GM12878 (cell line): Measurements from ENCODE around the gene UMPS. TPM values are rescaled to one million over a fixed set of nuclear protein-coding genes. Genes with fewer than 3 reads are reported as not detected.

Source experiments
- ATAC-seq: fragments of 200-7000 bp; cut with Tn5 transposase; 3 replicates; pipeline ENCODE4 v1.9.1; 2020; ENCODE audit warnings: mild to moderate bottlenecking, moderate library complexity
- BruUV-seq: library from RNA; stranded (reverse); fragments of 400-500 nt; replicated peaks from 2 replicates; lab custom pipeline; 2021; lab: Mats Ljungman, UMichigan
- CTCF ChIA-PET: fragments of 300-600 bp; sonication (Branson Sonifier 250); formaldehyde crosslinking; extraction: SDS; loops from one replicate; lab custom pipeline; 2021; ENCODE audit warnings: inconsistent platforms; lab: Yijun Ruan, JAX
- POLR2A ChIA-PET: fragments of 350-600 bp; formaldehyde crosslinking; extraction: SDS; loops from one replicate; lab custom pipeline; 2021; ENCODE audit warnings: inconsistent platforms; lab: Charles Lee
- RAD21 ChIA-PET: fragments of 300-600 bp; sonication (Branson Sonifier 250); formaldehyde crosslinking; loops from one replicate; lab custom pipeline; 2023; ENCODE audit warnings: antibody characterized with exemption; ENCODE audit not compliant: unreplicated experiment; lab: Charles Lee
- SMC1A ChIA-PET: fragments of 300-600 bp; sonication (Branson Sonifier 250); formaldehyde crosslinking; loops from one replicate; lab custom pipeline; 2023; ENCODE audit not compliant: unreplicated experiment, uncharacterized antibody; lab: Charles Lee
- DNase-seq: peaks from one replicate; pipeline ENCODE4 v3.0.0-alpha.2; 2011; ENCODE audit warnings: low read depth, low spot score
- FAIRE-seq: peaks from 3 replicates; lab custom pipeline; 2011; peaks lifted over from hg19 to GRCh38; lab: Jason Lieb, UNC
- H2AFZ ChIP-seq: 2 replicates; pipeline ENCODE4 v1.6.0; 2011; ENCODE audit warnings: low read depth, low read length, control low read depth; ENCODE audit not compliant: control insufficient read depth
- H3K27ac ChIP-seq: 2 replicates; pipeline ENCODE4 v1.5.1; 2011; ENCODE audit warnings: control low read depth; ENCODE audit not compliant: control insufficient read depth, insufficient read depth
- H3K27me3 ChIP-seq, 2 experiments: replicated peaks in 1 of 2; 2 replicates each; pipeline versions ENCODE4 v1.6.0 to v1.6.1; 2011; ENCODE audit warnings: low read length in 1 of 2; ENCODE audit not compliant: control insufficient read depth in 2 of 2, insufficient read depth in 2 of 2
- H3K36me3 ChIP-seq, 2 experiments: 2 replicates each; pipeline ENCODE4 v1.5.1; 2011; ENCODE audit warnings: low read length in 1 of 2; ENCODE audit not compliant: control insufficient read depth in 2 of 2, insufficient read depth in 2 of 2
- H3K4me1 ChIP-seq: 2 replicates; pipeline ENCODE4 v1.6.1; 2011; ENCODE audit warnings: mild to moderate bottlenecking, low read length, moderate library complexity, mixed read lengths; ENCODE audit not compliant: control insufficient read depth, insufficient read depth
- H3K4me2 ChIP-seq: 2 replicates; pipeline ENCODE4 v1.6.0; 2011; ENCODE audit warnings: control low read depth; ENCODE audit not compliant: control insufficient read depth, insufficient read depth
- H3K4me3 ChIP-seq: fragments of 200-600 bp; sonication (generic); 2 replicates; pipeline ENCODE4 v1.5.1; 2016
- H3K79me2 ChIP-seq: 2 replicates; pipeline ENCODE4 v1.6.0; 2011; ENCODE audit warnings: low read length; ENCODE audit not compliant: control insufficient read depth, insufficient read depth
- H3K9ac ChIP-seq: 2 replicates; pipeline ENCODE4 v1.8.0; 2011; ENCODE audit warnings: low read length, control low read depth, mixed read lengths; ENCODE audit not compliant: control insufficient read depth, insufficient read depth
- H3K9me3 ChIP-seq: replicated peaks from 3 replicates; pipeline ENCODE4 v1.5.1; 2011; ENCODE audit warnings: mild to moderate bottlenecking, low read length; ENCODE audit not compliant: control insufficient read depth, insufficient read depth
- H4K20me1 ChIP-seq: 2 replicates; pipeline ENCODE4 v1.6.0; 2011; ENCODE audit not compliant: control insufficient read depth, insufficient read depth
- ATF7 ChIP-seq: fragments of 450-650 bp; IDR thresholded peaks from 2 replicates; pipeline ENCODE4 v1.6.1; 2016; ENCODE audit warnings: low read depth, mild to moderate bottlenecking
- IKZF2 ChIP-seq, 2 experiments: fragments of 450-650 bp; IDR thresholded peaks; 2 replicates each; pipeline ENCODE4 v1.6.1; 2017; ENCODE audit warnings: mild to moderate bottlenecking in 2 of 2, moderate library complexity in 2 of 2
- JUNB ChIP-seq: IDR thresholded peaks from 2 replicates; pipeline ENCODE4 v1.6.1; 2016; ENCODE audit warnings: antibody characterized with exemption, mild to moderate bottlenecking
- MTA3 ChIP-seq: IDR thresholded peaks from 2 replicates; pipeline ENCODE4 v1.6.1; 2012; ENCODE audit warnings: low read length, inconsistent platforms, borderline replicate concordance
- NRF1 ChIP-seq: conservative IDR thresholded peaks from 2 replicates; pipeline ENCODE4 v1.6.1; 2011; ENCODE audit warnings: mild to moderate bottlenecking, low read depth, low read length, improper control_type of control experiment
- RUNX3 ChIP-seq: IDR thresholded peaks from 2 replicates; pipeline ENCODE4 v1.6.1; 2012; ENCODE audit warnings: low read length, inconsistent platforms
- SMAD1 ChIP-seq: fragments of 450-650 bp; IDR thresholded peaks from 2 replicates; pipeline ENCODE4 v1.6.1; 2018; ENCODE audit warnings: mild to moderate bottlenecking, low read depth; ENCODE audit not compliant: partially characterized antibody
- STAT1 ChIP-seq: fragments of 450-650 bp; conservative IDR thresholded peaks from 2 replicates; pipeline ENCODE4 v1.6.1; 2014; ENCODE audit warnings: antibody characterized with exemption, mild to moderate bottlenecking
- SUZ12 ChIP-seq: fragments of 200-600 bp; sonication (generic); IDR thresholded peaks from one replicate; pipeline ENCODE4 v1.6.1; 2018; ENCODE audit warnings: antibody characterized with exemption, mild to moderate bottlenecking; ENCODE audit not compliant: unreplicated experiment
- TCF12 ChIP-seq: IDR thresholded peaks from 2 replicates; pipeline ENCODE4 v1.6.1; 2011; ENCODE audit warnings: low read depth, mild to moderate bottlenecking, low read length
- ZNF217 ChIP-seq: fragments of 450-650 bp; IDR thresholded peaks from 2 replicates; pipeline ENCODE4 v1.6.1; 2017; ENCODE audit warnings: antibody characterized with exemption, mild to moderate bottlenecking
- WGBS: methylation state at CpG from one replicate; pipeline ENCODE4 v1.1.6; 2016; ENCODE audit warnings: low lambda C conversion rate; ENCODE audit not compliant: insufficient replicate concordance, insufficient coverage; ENCODE audit errors: missing lambda C conversion rate; 5-methylcytosine and 5-hydroxymethylcytosine counted together
- in situ Hi-C: fragments of 300-500 bp; cut with MboI; formaldehyde crosslinking; loops from 9 replicates; pipeline ENCODE4 v1.14.3; 2018; ENCODE audit warnings: mixed read lengths
- intact Hi-C: fragments of 100-400 bp; cut with micrococcal nuclease; formaldehyde crosslinking; loops from one replicate; pipeline ENCODE4 v1.14.2; 2022; ENCODE audit not compliant: unreplicated experiment
- polyA plus RNA-seq, 11 experiments: library from polyadenylated mRNA; depleted of rRNA in 4 of 11; unstranded in 6 of 11; stranded (reverse) in 5 of 11; fragments of >200 nt; fragmentation: Nextera tagmentation in 4 of 11; fragmentation: Illumina TruSeq in 1 of 11; extraction: Ambion mirVana in 4 of 11; extraction: Trizol in 1 of 11; gene quantifications; 1 replicate in 1 of 11; 2 replicates in 10 of 11; pipeline versions ENCODE4 v1.2.1 to v1.2.3, GENCODE V29; 2011 to 2016; ENCODE audit warnings: inconsistent platforms in 2 of 11, missing spikeins in 2 of 11, low read depth in 1 of 11
- total RNA-seq, 4 experiments: library from RNA; depleted of rRNA in 3 of 4; stranded (reverse); fragments of >200 nt in 3 of 4; fragmentation: Illumina TruSeq in 1 of 4; extraction: Trizol in 1 of 4; gene quantifications; 2 replicates each; pipeline versions ENCODE4 v1.2.1 to v1.2.3, GENCODE V29; 2013 to 2021
- TF ChIP-seq, protein P1 (sequence below): IDR thresholded peaks from 2 replicates; pipeline ENCODE4 v1.6.1; 2011; ENCODE audit warnings: low read depth, mild to moderate bottlenecking, low read length, moderate library complexity, borderline replicate concordance; ENCODE audit errors: extremely low read depth
- TF ChIP-seq, protein P2 (sequence below): fragments of 450-650 bp; formaldehyde crosslinking; IDR thresholded peaks from 2 replicates; pipeline ENCODE4 v1.4.0; 2020; ENCODE audit warnings: mild to moderate bottlenecking, moderate library complexity
- TF ChIP-seq, protein P3 (sequence below): fragments of 450-650 bp; IDR thresholded peaks from 2 replicates; pipeline ENCODE4 v1.6.1; 2016; ENCODE audit warnings: mild to moderate bottlenecking
- TF ChIP-seq, protein P4 (sequence below): fragments of 450-650 bp; IDR thresholded peaks from 2 replicates; pipeline ENCODE4 v1.6.1; 2017; ENCODE audit warnings: borderline replicate concordance

The UMPS gene
- total and polyA plus RNA-seq, 10 of the 15 experiments (the other 5 are each of a cell fraction or from before 2014, with no cell fraction given) = 30.6 to 82.8 (median 49.5) TPM

DNA sequence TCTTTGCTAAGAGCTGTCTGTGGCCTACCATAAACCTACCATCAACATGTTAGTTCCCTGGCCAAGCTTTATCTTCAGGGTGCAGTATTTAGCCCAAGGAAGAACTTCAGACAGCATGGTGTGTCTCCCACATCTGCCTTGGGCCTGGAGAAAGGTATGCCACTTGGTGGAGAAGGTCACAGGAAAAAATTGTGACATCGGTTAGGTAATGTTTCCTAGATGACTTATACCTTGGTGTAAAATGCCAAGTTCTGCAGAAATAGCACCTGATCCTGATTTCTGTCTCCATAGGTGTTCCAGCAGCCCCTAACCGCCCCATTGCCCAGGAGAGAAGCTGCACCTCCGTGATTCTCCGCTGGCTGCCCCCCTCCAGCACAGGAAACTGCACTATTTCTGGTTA lies 33.0 kb upstream of the UMPS start:
- no peak for FAIRE-seq
- H3K27ac ChIP-seq = no peak overlapping the region
- ChIA-PET CTCF (interaction anchor here (2.4 kb wide), 1 partner anchor 138 kb away, joined by 13 read pairs; no protein-coding TSS in a partner anchor), POLR2A (no interaction called here), SMC1A (interaction anchor here (0.8 to 0.9 kb wide), 3 partner anchors 42 to 156 kb away, joined by 3 to 4 read pairs (median 4); no protein-coding TSS in a partner anchor), RAD21 (interaction anchor here (0.8 kb wide), 1 partner anchor 134 kb away, joined by 5 read pairs; no protein-coding TSS in a partner anchor)
- no peaks in the 10 kb centered on the region for H3K36me3 ChIP-seq
- H3K4me2 ChIP-seq = no peak overlapping the region
- no peaks in the 10 kb centered on the region for H3K79me2 ChIP-seq
- no peak for DNase-seq
- no peak for ATAC-seq
- 28% methylated on average over 4 of the region's 4 CpGs for WGBS
- no peak overlapping the region for H3K4me3 ChIP-seq
- H3K9ac ChIP-seq = no peak overlapping the region
- intact Hi-C loops (no loop called here), in situ Hi-C loops (no loop called here)
- H3K27me3 ChIP-seq = peaks cover 0 to 2% of the 10 kb centered on the region in 2 experiments; a peak in 1 of 4 replicates
- no peaks in the 10 kb centered on the region for H3K9me3 ChIP-seq
- TF ChIP-seq, protein P1, sequence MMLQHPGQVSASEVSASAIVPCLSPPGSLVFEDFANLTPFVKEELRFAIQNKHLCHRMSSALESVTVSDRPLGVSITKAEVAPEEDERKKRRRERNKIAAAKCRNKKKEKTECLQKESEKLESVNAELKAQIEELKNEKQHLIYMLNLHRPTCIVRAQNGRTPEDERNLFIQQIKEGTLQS = no peak
- TF ChIP-seq, protein P2, sequence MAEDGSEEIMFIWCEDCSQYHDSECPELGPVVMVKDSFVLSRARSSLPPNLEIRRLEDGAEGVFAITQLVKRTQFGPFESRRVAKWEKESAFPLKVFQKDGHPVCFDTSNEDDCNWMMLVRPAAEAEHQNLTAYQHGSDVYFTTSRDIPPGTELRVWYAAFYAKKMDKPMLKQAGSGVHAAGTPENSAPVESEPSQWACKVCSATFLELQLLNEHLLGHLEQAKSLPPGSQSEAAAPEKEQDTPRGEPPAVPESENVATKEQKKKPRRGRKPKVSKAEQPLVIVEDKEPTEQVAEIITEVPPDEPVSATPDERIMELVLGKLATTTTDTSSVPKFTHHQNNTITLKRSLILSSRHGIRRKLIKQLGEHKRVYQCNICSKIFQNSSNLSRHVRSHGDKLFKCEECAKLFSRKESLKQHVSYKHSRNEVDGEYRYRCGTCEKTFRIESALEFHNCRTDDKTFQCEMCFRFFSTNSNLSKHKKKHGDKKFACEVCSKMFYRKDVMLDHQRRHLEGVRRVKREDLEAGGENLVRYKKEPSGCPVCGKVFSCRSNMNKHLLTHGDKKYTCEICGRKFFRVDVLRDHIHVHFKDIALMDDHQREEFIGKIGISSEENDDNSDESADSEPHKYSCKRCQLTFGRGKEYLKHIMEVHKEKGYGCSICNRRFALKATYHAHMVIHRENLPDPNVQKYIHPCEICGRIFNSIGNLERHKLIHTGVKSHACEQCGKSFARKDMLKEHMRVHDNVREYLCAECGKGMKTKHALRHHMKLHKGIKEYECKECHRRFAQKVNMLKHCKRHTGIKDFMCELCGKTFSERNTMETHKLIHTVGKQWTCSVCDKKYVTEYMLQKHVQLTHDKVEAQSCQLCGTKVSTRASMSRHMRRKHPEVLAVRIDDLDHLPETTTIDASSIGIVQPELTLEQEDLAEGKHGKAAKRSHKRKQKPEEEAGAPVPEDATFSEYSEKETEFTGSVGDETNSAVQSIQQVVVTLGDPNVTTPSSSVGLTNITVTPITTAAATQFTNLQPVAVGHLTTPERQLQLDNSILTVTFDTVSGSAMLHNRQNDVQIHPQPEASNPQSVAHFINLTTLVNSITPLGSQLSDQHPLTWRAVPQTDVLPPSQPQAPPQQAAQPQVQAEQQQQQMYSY (CRISPR knock-in tag) = no peak
- TF ChIP-seq NRF1 (no peak), TCF12 (no peak), JUNB (no peak), RUNX3 (no peak), SMAD1 (no peak), MTA3 (no peak), IKZF2 (IDR thresholded peaks at IDR 0.05) (no peak), ATF7 (no peak), SUZ12 (no peak), ZNF217 (no peak), STAT1 (no peak)
- TF ChIP-seq, protein P3, sequence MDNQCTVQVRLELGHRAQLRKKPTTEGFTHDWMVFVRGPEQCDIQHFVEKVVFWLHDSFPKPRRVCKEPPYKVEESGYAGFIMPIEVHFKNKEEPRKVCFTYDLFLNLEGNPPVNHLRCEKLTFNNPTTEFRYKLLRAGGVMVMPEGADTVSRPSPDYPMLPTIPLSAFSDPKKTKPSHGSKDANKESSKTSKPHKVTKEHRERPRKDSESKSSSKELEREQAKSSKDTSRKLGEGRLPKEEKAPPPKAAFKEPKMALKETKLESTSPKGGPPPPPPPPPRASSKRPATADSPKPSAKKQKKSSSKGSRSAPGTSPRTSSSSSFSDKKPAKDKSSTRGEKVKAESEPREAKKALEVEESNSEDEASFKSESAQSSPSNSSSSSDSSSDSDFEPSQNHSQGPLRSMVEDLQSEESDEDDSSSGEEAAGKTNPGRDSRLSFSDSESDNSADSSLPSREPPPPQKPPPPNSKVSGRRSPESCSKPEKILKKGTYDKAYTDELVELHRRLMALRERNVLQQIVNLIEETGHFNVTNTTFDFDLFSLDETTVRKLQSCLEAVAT = no peak
- TF ChIP-seq, protein P4, sequence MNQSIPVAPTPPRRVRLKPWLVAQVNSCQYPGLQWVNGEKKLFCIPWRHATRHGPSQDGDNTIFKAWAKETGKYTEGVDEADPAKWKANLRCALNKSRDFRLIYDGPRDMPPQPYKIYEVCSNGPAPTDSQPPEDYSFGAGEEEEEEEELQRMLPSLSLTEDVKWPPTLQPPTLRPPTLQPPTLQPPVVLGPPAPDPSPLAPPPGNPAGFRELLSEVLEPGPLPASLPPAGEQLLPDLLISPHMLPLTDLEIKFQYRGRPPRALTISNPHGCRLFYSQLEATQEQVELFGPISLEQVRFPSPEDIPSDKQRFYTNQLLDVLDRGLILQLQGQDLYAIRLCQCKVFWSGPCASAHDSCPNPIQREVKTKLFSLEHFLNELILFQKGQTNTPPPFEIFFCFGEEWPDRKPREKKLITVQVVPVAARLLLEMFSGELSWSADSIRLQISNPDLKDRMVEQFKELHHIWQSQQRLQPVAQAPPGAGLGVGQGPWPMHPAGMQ = no peak
- no peaks in the 10 kb centered on the region for H3K4me1 ChIP-seq
- H4K20me1 ChIP-seq = no peaks in the 10 kb centered on the region
- no peak overlapping the region for H2AFZ ChIP-seq
- BruUV-seq = no TSS peak
